Liver (tissue), 3 donors: ENCODE measurements around the gene ZNF597.

Experiments
- ATF3 ChIP-seq: IDR thresholded peaks from 2 replicates; pipeline ENCODE4 v1.6.1; 2016; ENCODE audit warnings: antibody characterized with exemption
- CTCF ChIP-seq: fragments of 150-350 bp; IDR thresholded peaks from 2 replicates; pipeline ENCODE4 v1.5.1; 2017; ENCODE audit warnings: improper control_type of control experiment, low read depth, low read length; ENCODE audit not compliant: missing input control
- FOXA1 ChIP-seq: IDR thresholded peaks from 2 replicates; pipeline ENCODE4 v1.6.1; 2016; ENCODE audit warnings: antibody characterized with exemption
- GABPA ChIP-seq, 2 donors: IDR thresholded peaks in 1 of 2; conservative IDR thresholded peaks in 1 of 2; 2 replicates each; pipeline ENCODE4 v1.6.1; 2016; ENCODE audit warnings: antibody characterized with exemption in 2 of 2, mild to moderate bottlenecking in 1 of 2, moderate library complexity in 1 of 2
- HNF4A ChIP-seq, 2 donors: conservative IDR thresholded peaks; 2 replicates each; pipeline ENCODE4 v1.6.1; 2016; ENCODE audit warnings: antibody characterized with exemption in 2 of 2, mild to moderate bottlenecking in 2 of 2
- JUND ChIP-seq, 2 donors: IDR thresholded peaks; 2 replicates each; pipeline ENCODE4 v1.6.1; 2016; ENCODE audit warnings: antibody characterized with exemption in 2 of 2
- MAX ChIP-seq: IDR thresholded peaks from 2 replicates; pipeline ENCODE4 v1.6.1; 2016; ENCODE audit warnings: antibody characterized with exemption
- RAD21 ChIP-seq, 2 donors: IDR thresholded peaks; 2 replicates each; pipeline ENCODE4 v1.6.1; 2016; ENCODE audit warnings: antibody characterized with exemption in 2 of 2, mild to moderate bottlenecking in 2 of 2
- REST ChIP-seq: IDR thresholded peaks from 2 replicates; pipeline ENCODE4 v1.6.1; 2016; ENCODE audit warnings: antibody characterized with exemption, mild to moderate bottlenecking
- TAF1 ChIP-seq: conservative IDR thresholded peaks from 2 replicates; pipeline ENCODE4 v1.6.1; 2016; ENCODE audit warnings: antibody characterized with exemption, mild to moderate bottlenecking
- YY1 ChIP-seq: IDR thresholded peaks from 2 replicates; pipeline ENCODE4 v1.6.1; 2016; ENCODE audit warnings: antibody characterized with exemption, mild to moderate bottlenecking
- ZBTB33 ChIP-seq: IDR thresholded peaks from 2 replicates; pipeline ENCODE4 v1.6.1; 2016; ENCODE audit warnings: antibody characterized with exemption
- donor health status: healthy.
- donor health status: healthy.

- TF ChIP-seq MAX (no peak), CTCF (no peak), RAD21 (IDR thresholded peaks at IDR 0.05) (no peak), ZBTB33 (no peak), TAF1 (no peak), ATF3 (no peak), HNF4A (conservative IDR thresholded peaks at IDR 0.05) (no peak), YY1 (no peak), REST (no peak), FOXA1 (no peak), JUND (IDR thresholded peaks at IDR 0.05) (no peak), GABPA (IDR thresholded peaks at IDR 0.05 in 1 of 2, conservative IDR thresholded peaks at IDR 0.05 in 1 of 2) (peak; percentile 76 to 91)
These were observed 11.5 kb downstream of the ZNF597 start for GRCh38 chr16:3431779-3432219.
